ENCODE data around the gene SPEG.
A peak's percentile ranks its signal among the peaks of the same experiment; 100 is the strongest.
"Not testable (repeated sequence)": the region's sequence is repeated elsewhere in the genome, so short reads cannot be mapped to it uniquely, and the experiment has no call there.

The SPEG gene

GRCh38 chr2:219434718-219435525 is at the start of gene SPEG:
TSS of gene SPEG (plus strand) at chr2:219434843. CDS start at chr2:219434978, 135 bp downstream.
- no peak for DNase-seq

- DNase-seq = no peak
Measured at GRCh38 chr2:219384859-219385258, 49.8 kb upstream of the SPEG start.

- no peak for DNase-seq
Measured at GRCh38 chr2:219385958-219386520, 48.6 kb upstream of the SPEG start.

GRCh38 chr2:219386532-219387280 is 47.9 kb upstream of the SPEG start:
- peak; percentile 23 for DNase-seq

- DNase-seq = peak; percentile 93
Measured at GRCh38 chr2:219387306-219388120, 47.1 kb upstream of the SPEG start, which contains the start of gene DNPEP. TSS of gene DNPEP (minus strand) at chr2:219387912. CDS start at chr2:219387794, 118 bp downstream.

GRCh38 chr2:219388121-219388906 is 46.3 kb upstream of the SPEG start:
- DNase-seq = peak; percentile 99

GRCh38 chr2:219388907-219389156 is 45.8 kb upstream of the SPEG start:
- DNase-seq = no peak

GRCh38 chr2:219392754-219393153 is 41.9 kb upstream of the SPEG start:
- DNase-seq = no peak

- DNase-seq = not testable (repeated sequence)
Measured at GRCh38 chr2:219395056-219395455, 39.6 kb upstream of the SPEG start.

- no peak for DNase-seq
Measured at GRCh38 chr2:219395609-219396008, 39.0 kb upstream of the SPEG start.

- no peak for DNase-seq
Measured at GRCh38 chr2:219396863-219397457, 37.7 kb upstream of the SPEG start.

- no peak for DNase-seq
Measured at GRCh38 chr2:219398721-219399363, 35.8 kb upstream of the SPEG start.

- no peak for DNase-seq
Measured at GRCh38 chr2:219399716-219400478, 34.7 kb upstream of the SPEG start.

GRCh38 chr2:219400562-219400961 is 34.1 kb upstream of the SPEG start:
- DNase-seq = no peak

- DNase-seq = no peak
Measured at GRCh38 chr2:219401606-219402005, 33.0 kb upstream of the SPEG start.

- peak; percentile 70 for DNase-seq
Measured at GRCh38 chr2:219402665-219403515, 31.8 kb upstream of the SPEG start.

GRCh38 chr2:219403861-219404260 is 30.8 kb upstream of the SPEG start:
- DNase-seq = no peak

- DNase-seq = no peak
Measured at GRCh38 chr2:219404291-219404910, 30.2 kb upstream of the SPEG start.

- no peak for DNase-seq
Measured at GRCh38 chr2:219404954-219405353, 29.7 kb upstream of the SPEG start.
